K562 (cell line): ENCODE data around the gene RIIAD1. TPM values are rescaled to one million over a fixed set of nuclear protein-coding genes. Genes with fewer than 3 reads are reported as not detected.

Source experiments
- CBX2 ChIP-seq: fragments of 200-600 bp; sonication (generic); IDR thresholded peaks from one replicate; pipeline ENCODE4 v1.6.1; 2012; ENCODE audit warnings: mild to moderate bottlenecking, low read length, inconsistent platforms; ENCODE audit not compliant: insufficient read depth, poor library complexity, severe bottlenecking
- CBX5 ChIP-seq: IDR thresholded peaks from 2 replicates; pipeline ENCODE4 v1.6.1; 2014; ENCODE audit warnings: low read depth, borderline replicate concordance
- CBX8 ChIP-seq: fragments of 200-600 bp; sonication (generic); IDR thresholded peaks from 2 replicates; pipeline ENCODE4 v1.6.1; 2012; ENCODE audit warnings: borderline replicate concordance, mixed run types, low read depth, mild to moderate bottlenecking, moderate library complexity, mixed read lengths, low read length, control low read depth, inconsistent platforms; ENCODE audit not compliant: poor library complexity, severe bottlenecking; ENCODE audit errors: extremely low read depth
- FIP1L1 ChIP-seq: fragments of 200-400 bp; formaldehyde crosslinking; IDR thresholded peaks from 2 replicates; pipeline ENCODE4 v1.6.1; 2018; ENCODE audit warnings: mild to moderate bottlenecking, low read depth, low read length; ENCODE audit not compliant: poor library complexity, severe bottlenecking
- HIVEP1 ChIP-seq: fragments of 250-450 bp; sonication (Bioruptor Pico); IDR thresholded peaks from 2 replicates; pipeline ENCODE4 v1.4.0; 2020; ENCODE audit warnings: mild to moderate bottlenecking
- HLTF ChIP-seq: fragments of 450-650 bp; IDR thresholded peaks from 2 replicates; pipeline ENCODE4 v1.6.1; 2016
- MTF1 ChIP-seq: fragments of 250-450 bp; sonication (Bioruptor Pico); IDR thresholded peaks from 2 replicates; pipeline ENCODE4 v1.9.0; 2021; ENCODE audit warnings: moderate library complexity, mild to moderate bottlenecking, inconsistent platforms, borderline replicate concordance
- NCOR1 ChIP-seq: fragments of 450-650 bp; IDR thresholded peaks from 2 replicates; pipeline ENCODE4 v1.6.1; 2016; ENCODE audit warnings: mild to moderate bottlenecking, moderate library complexity
- NR2C2 ChIP-seq, 2 experiments: fragments of 200-800 bp in 1 of 2; sonication (Bioruptor generic) in 1 of 2; sonication (generic) in 1 of 2; formaldehyde crosslinking in 1 of 2; IDR thresholded peaks; 2 replicates each; pipeline versions ENCODE4 v1.6.1 to v1.8.0; 2016 to 2022; ENCODE audit warnings: mild to moderate bottlenecking in 1 of 2, missing compliant biosample characterization in 1 of 2, missing genetic modification characterization in 1 of 2, missing genetic modification reagents in 1 of 2
- PHB2 ChIP-seq: fragments of 450-650 bp; IDR thresholded peaks from 2 replicates; pipeline ENCODE4 v1.6.1; 2017; ENCODE audit warnings: low read depth
- RBM39 ChIP-seq: fragments of 200-400 bp; formaldehyde crosslinking; optimal IDR thresholded peaks from 2 replicates; pipeline ENCODE3; 2018; ENCODE audit warnings: low read depth, low read length
- ZNF444 ChIP-seq: fragments of 250-450 bp; sonication (Bioruptor Pico); IDR thresholded peaks from 2 replicates; pipeline ENCODE4 v1.4.0; 2020; ENCODE audit warnings: mild to moderate bottlenecking, moderate library complexity
- polyA plus RNA-seq, 8 experiments: library from polyadenylated mRNA; depleted of rRNA in 4 of 8; stranded (reverse) in 5 of 8; unstranded in 3 of 8; fragments of >200 nt; fragmentation: Nextera tagmentation in 2 of 8; fragmentation: Illumina TruSeq in 1 of 8; extraction: Ambion mirVana in 2 of 8; extraction: Trizol in 1 of 8; gene quantifications; 2 replicates each; pipeline versions ENCODE4 v1.2.1 to v1.2.3, GENCODE V29; 2011 to 2014; ENCODE audit warnings: inconsistent platforms in 1 of 8, missing spikeins in 1 of 8
- total RNA-seq, 7 experiments: library from RNA; depleted of rRNA in 6 of 7; stranded (reverse); fragments of >200 nt in 6 of 7; fragmentation: Illumina TruSeq in 2 of 7; extraction: Trizol in 2 of 7; gene quantifications; 2 replicates each; pipeline versions ENCODE4 v1.2.1 to v1.2.3, GENCODE V29; 2011 to 2021; ENCODE audit warnings: low replicate concordance in 1 of 7
- TF ChIP-seq, protein P1 (sequence below): fragments of 250-450 bp; sonication (Bioruptor Pico); IDR thresholded peaks from 2 replicates; pipeline ENCODE4 v1.4.0; 2020
- TF ChIP-seq, protein P2 (sequence below): fragments of 250-450 bp; sonication (Bioruptor Pico); IDR thresholded peaks from 2 replicates; pipeline ENCODE4 v1.8.0; 2021; ENCODE audit warnings: mild to moderate bottlenecking, moderate library complexity
- TF ChIP-seq, protein P3 (sequence below), 2 experiments: fragments of 150-350 bp in 1 of 2; IDR thresholded peaks; 2 replicates each; pipeline ENCODE4 v1.6.1; 2012 to 2016; ENCODE audit warnings: low read depth in 2 of 2, low read length in 2 of 2, mild to moderate bottlenecking in 1 of 2, moderate library complexity in 1 of 2

The RIIAD1 gene
- total and polyA plus RNA-seq, 9 of the 15 experiments (the other 6 are each of a cell fraction or from before 2014, with no cell fraction given), result not detected

DNA sequence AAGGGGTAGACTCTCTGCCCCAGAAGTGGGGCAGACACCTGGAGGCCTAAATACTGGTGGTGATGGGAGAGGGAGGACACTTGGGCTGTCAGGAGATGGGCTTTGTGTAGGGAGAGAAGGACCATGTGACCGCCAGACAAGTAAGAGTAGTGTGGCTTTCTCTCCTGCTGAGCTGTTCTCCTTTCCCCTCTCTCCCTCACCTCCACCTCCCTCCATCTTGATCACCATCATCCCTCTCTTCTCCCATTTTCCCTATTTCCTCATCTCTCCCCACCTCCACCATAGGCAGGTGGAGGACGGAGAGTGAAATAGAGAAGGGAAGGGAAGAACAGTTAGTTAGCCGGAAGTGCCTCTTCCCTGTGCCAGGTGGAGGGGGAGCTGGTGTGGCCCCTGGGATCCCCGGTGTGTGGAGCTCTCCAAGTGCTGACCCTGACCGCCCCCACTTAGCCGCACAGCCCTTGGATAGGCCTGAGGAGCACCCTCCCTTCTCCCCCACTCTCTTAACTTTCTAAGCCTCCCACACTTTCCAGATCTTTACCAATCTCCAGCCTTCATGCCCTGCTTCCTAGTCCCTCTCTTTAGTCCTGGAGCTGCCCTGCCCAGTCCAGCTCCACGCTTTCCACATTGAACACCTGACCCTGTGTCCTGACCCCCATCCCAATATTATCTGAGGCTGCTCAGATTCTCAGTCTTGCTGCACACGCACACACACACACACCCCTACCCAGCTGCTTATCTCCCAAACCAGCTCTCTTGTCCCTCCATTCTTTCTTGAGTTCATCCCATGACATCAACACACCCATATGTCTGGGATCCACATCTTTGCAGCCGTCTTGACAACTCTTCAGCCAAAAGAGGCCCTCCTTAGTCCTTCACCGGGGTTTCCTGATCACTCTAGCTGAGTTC is 6.2 kb upstream of the RIIAD1 start (continued):
- TF ChIP-seq, protein P1, sequence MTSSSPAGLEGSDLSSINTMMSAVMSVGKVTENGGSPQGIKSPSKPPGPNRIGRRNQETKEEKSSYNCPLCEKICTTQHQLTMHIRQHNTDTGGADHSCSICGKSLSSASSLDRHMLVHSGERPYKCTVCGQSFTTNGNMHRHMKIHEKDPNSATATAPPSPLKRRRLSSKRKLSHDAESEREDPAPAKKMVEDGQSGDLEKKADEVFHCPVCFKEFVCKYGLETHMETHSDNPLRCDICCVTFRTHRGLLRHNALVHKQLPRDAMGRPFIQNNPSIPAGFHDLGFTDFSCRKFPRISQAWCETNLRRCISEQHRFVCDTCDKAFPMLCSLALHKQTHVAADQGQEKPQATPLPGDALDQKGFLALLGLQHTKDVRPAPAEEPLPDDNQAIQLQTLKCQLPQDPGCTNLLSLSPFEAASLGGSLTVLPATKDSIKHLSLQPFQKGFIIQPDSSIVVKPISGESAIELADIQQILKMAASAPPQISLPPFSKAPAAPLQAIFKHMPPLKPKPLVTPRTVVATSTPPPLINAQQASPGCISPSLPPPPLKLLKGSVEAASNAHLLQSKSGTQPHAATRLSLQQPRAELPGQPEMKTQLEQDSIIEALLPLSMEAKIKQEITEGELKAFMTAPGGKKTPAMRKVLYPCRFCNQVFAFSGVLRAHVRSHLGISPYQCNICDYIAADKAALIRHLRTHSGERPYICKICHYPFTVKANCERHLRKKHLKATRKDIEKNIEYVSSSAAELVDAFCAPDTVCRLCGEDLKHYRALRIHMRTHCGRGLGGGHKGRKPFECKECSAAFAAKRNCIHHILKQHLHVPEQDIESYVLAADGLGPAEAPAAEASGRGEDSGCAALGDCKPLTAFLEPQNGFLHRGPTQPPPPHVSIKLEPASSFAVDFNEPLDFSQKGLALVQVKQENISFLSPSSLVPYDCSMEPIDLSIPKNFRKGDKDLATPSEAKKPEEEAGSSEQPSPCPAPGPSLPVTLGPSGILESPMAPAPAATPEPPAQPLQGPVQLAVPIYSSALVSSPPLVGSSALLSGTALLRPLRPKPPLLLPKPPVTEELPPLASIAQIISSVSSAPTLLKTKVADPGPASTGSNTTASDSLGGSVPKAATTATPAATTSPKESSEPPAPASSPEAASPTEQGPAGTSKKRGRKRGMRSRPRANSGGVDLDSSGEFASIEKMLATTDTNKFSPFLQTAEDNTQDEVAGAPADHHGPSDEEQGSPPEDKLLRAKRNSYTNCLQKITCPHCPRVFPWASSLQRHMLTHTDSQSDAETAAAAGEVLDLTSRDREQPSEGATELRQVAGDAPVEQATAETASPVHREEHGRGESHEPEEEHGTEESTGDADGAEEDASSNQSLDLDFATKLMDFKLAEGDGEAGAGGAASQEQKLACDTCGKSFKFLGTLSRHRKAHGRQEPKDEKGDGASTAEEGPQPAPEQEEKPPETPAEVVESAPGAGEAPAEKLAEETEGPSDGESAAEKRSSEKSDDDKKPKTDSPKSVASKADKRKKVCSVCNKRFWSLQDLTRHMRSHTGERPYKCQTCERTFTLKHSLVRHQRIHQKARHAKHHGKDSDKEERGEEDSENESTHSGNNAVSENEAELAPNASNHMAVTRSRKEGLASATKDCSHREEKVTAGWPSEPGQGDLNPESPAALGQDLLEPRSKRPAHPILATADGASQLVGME (CRISPR knock-in tag), result no peak
- TF ChIP-seq ZNF444 (CRISPR knock-in tag) (no peak), MTF1 (CRISPR knock-in tag) (no peak), NR2C2 (CRISPR knock-in tag; IDR thresholded peaks at IDR 0.05) (no peak), NR2C2 (tag; IDR thresholded peaks at IDR 0.05) (peak; percentile 43; the same call in 1 of the 2 replicates), RBM39 (no peak), HLTF (peak; percentile 92), CBX8 (no peak), HIVEP1 (no peak), CBX5 (no peak), PHB2 (peak; percentile 84), NCOR1 (peak; percentile 96), CBX2 (no peak), FIP1L1 (no peak)
- TF ChIP-seq, protein P2, sequence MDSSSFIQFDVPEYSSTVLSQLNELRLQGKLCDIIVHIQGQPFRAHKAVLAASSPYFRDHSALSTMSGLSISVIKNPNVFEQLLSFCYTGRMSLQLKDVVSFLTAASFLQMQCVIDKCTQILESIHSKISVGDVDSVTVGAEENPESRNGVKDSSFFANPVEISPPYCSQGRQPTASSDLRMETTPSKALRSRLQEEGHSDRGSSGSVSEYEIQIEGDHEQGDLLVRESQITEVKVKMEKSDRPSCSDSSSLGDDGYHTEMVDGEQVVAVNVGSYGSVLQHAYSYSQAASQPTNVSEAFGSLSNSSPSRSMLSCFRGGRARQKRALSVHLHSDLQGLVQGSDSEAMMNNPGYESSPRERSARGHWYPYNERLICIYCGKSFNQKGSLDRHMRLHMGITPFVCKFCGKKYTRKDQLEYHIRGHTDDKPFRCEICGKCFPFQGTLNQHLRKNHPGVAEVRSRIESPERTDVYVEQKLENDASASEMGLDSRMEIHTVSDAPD (CRISPR knock-in tag), result no peak
- TF ChIP-seq, protein P3, sequence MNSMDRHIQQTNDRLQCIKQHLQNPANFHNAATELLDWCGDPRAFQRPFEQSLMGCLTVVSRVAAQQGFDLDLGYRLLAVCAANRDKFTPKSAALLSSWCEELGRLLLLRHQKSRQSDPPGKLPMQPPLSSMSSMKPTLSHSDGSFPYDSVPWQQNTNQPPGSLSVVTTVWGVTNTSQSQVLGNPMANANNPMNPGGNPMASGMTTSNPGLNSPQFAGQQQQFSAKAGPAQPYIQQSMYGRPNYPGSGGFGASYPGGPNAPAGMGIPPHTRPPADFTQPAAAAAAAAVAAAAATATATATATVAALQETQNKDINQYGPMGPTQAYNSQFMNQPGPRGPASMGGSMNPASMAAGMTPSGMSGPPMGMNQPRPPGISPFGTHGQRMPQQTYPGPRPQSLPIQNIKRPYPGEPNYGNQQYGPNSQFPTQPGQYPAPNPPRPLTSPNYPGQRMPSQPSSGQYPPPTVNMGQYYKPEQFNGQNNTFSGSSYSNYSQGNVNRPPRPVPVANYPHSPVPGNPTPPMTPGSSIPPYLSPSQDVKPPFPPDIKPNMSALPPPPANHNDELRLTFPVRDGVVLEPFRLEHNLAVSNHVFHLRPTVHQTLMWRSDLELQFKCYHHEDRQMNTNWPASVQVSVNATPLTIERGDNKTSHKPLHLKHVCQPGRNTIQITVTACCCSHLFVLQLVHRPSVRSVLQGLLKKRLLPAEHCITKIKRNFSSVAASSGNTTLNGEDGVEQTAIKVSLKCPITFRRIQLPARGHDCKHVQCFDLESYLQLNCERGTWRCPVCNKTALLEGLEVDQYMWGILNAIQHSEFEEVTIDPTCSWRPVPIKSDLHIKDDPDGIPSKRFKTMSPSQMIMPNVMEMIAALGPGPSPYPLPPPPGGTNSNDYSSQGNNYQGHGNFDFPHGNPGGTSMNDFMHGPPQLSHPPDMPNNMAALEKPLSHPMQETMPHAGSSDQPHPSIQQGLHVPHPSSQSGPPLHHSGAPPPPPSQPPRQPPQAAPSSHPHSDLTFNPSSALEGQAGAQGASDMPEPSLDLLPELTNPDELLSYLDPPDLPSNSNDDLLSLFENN (IDR thresholded peaks at IDR 0.05; ENCODE audit: low read depth in 2 of 2, low read length in 2 of 2), result peak in 1 of 2 experiments; percentile 65; a peak in 1 of 4 replicates
